Hepatocyte (in vitro differentiated cells): Measurements from ENCODE around the gene FPR1. TPM values are rescaled to one million over a fixed set of nuclear protein-coding genes. Genes with fewer than 3 reads are reported as not detected.

Experiments used
- DNase-seq: peaks from one replicate; pipeline ENCODE4 v3.0.0-alpha.2; 2016; ENCODE audit warnings: low spot score
- H2AFZ ChIP-seq: fragments of 200-600 bp; sonication (generic); 2 replicates; pipeline ENCODE4 v1.6.0; 2016; ENCODE audit warnings: antibody characterized with exemption, mild to moderate bottlenecking
- H3K27ac ChIP-seq: fragments of 200-600 bp; sonication (generic); 2 replicates; pipeline ENCODE4 v1.5.1; 2016; ENCODE audit warnings: mild to moderate bottlenecking
- H3K27me3 ChIP-seq: fragments of 200-600 bp; sonication (generic); 2 replicates; pipeline ENCODE4 v1.6.1; 2016
- H3K36me3 ChIP-seq: fragments of 200-600 bp; sonication (generic); replicated peaks from 2 replicates; pipeline ENCODE4 v1.5.1; 2016; ENCODE audit warnings: low read depth; ENCODE audit not compliant: insufficient read depth
- H3K4me1 ChIP-seq: fragments of 200-600 bp; sonication (generic); 2 replicates; pipeline ENCODE4 v1.5.1; 2016; ENCODE audit warnings: mild to moderate bottlenecking, moderate library complexity; ENCODE audit not compliant: insufficient read depth
- H3K4me2 ChIP-seq: fragments of 200-600 bp; sonication (generic); 2 replicates; pipeline ENCODE4 v1.6.0; 2016
- H3K4me3 ChIP-seq: fragments of 200-600 bp; sonication (generic); 2 replicates; pipeline ENCODE4 v1.5.1; 2016; ENCODE audit warnings: mild to moderate bottlenecking
- H3K79me2 ChIP-seq: fragments of 200-600 bp; sonication (generic); 2 replicates; pipeline ENCODE4 v1.6.0; 2017; ENCODE audit warnings: mild to moderate bottlenecking
- H3K9me2 ChIP-seq: fragments of 200-600 bp; sonication (generic); replicated peaks from 2 replicates; pipeline ENCODE4 v1.6.0; 2017; ENCODE audit warnings: mild to moderate bottlenecking; ENCODE audit not compliant: insufficient read depth
- H3K9me3 ChIP-seq: fragments of 200-600 bp; sonication (generic); 2 replicates; pipeline ENCODE4 v1.5.1; 2016; ENCODE audit warnings: low read depth, mild to moderate bottlenecking
- H4K20me1 ChIP-seq: fragments of 200-600 bp; sonication (generic); 2 replicates; pipeline ENCODE4 v1.6.0; 2016; ENCODE audit warnings: mild to moderate bottlenecking; ENCODE audit not compliant: insufficient read depth, poor library complexity, severe bottlenecking
- CTCF ChIP-seq: fragments of 200-600 bp; sonication (generic); IDR thresholded peaks from 2 replicates; pipeline ENCODE4 v1.5.1; 2016; ENCODE audit warnings: antibody characterized with exemption, mild to moderate bottlenecking; ENCODE audit not compliant: poor library complexity
- EZH2 ChIP-seq: fragments of 200-600 bp; sonication (generic); IDR thresholded peaks from 2 replicates; pipeline ENCODE4 v1.6.1; 2016; ENCODE audit warnings: antibody characterized with exemption, mild to moderate bottlenecking, borderline replicate concordance
- EZH2phosphoT487 ChIP-seq: fragments of 200-600 bp; sonication (generic); IDR thresholded peaks from one replicate; pipeline ENCODE4 v1.6.1; 2018; ENCODE audit warnings: antibody characterized with exemption, mild to moderate bottlenecking, low read depth, moderate library complexity; ENCODE audit not compliant: unreplicated experiment, severe bottlenecking
- WGBS: methylation state at CpG from one replicate; pipeline ENCODE4 v1.1.6; 2016; ENCODE audit warnings: low lambda C conversion rate; ENCODE audit errors: missing lambda C conversion rate; 5-methylcytosine and 5-hydroxymethylcytosine counted together
- polyA plus RNA-seq: library from polyadenylated mRNA; unstranded; fragments of >200 nt; fragmentation: Nextera tagmentation; extraction: Ambion mirVana; gene quantifications from 2 replicates; pipeline ENCODE4 v1.2.1, GENCODE V29; 2016
- total RNA-seq: library from RNA; depleted of rRNA; stranded (reverse); fragments of >200 nt; gene quantifications from 2 replicates; pipeline ENCODE4 v1.2.3, GENCODE V29; 2014

Gene FPR1
- total and polyA plus RNA-seq, 2 experiments from 2014 or later, result 0.53 to 2.6 TPM

GRCh38 chr19:51714848-51715247, 36.8 kb downstream of the FPR1 start:
- no peak overlapping the region for H2AFZ ChIP-seq
- H3K9me2 ChIP-seq, result no peaks in the 10 kb centered on the region
- TF ChIP-seq EZH2, result no peak
- H3K4me3 ChIP-seq, result no peak overlapping the region
- no peaks in the 10 kb centered on the region for H3K79me2 ChIP-seq
- H3K4me1 ChIP-seq, result no peaks in the 10 kb centered on the region
- H3K36me3 ChIP-seq, result no peaks in the 10 kb centered on the region
- no peak for DNase-seq
- no peaks in the 10 kb centered on the region for H3K9me3 ChIP-seq
- peaks cover 28% of the 10 kb centered on the region for H3K27me3 ChIP-seq
- H3K27ac ChIP-seq, result no peak overlapping the region
- 65% methylated on average over 3 of the region's 3 CpGs for WGBS
- no peaks in the 10 kb centered on the region for H4K20me1 ChIP-seq
- H3K4me2 ChIP-seq, result no peak overlapping the region

GRCh38 chr19:51713319-51714285, 38.1 kb downstream of the FPR1 start:
- DNase-seq, result no peak
- H4K20me1 ChIP-seq, result no peaks in the 10 kb centered on the region
- no peaks in the 10 kb centered on the region for H3K4me1 ChIP-seq
- H2AFZ ChIP-seq, result no peak overlapping the region
- no peak overlapping the region for H3K4me2 ChIP-seq
- H3K36me3 ChIP-seq, result no peaks in the 10 kb centered on the region
- H3K9me3 ChIP-seq, result no peaks in the 10 kb centered on the region
- peaks cover 17% of the 10 kb centered on the region for H3K27me3 ChIP-seq
- no peak overlapping the region for H3K27ac ChIP-seq
- TF ChIP-seq EZH2 (no peak), CTCF (no peak), EZH2phosphoT487 (no peak)
- no peak overlapping the region for H3K4me3 ChIP-seq
- no peaks in the 10 kb centered on the region for H3K9me2 ChIP-seq
- no peaks in the 10 kb centered on the region for H3K79me2 ChIP-seq
- WGBS, result 95% methylated on average over 73 of the region's 74 CpGs

GRCh38 chr19:51712461-51713081, 39.1 kb downstream of the FPR1 start:
- Histone ChIP-seq H3K9me2 (no peaks in the 10 kb centered on the region), H3K79me2 (no peaks in the 10 kb centered on the region), H3K27me3 (peaks cover 7% of the 10 kb centered on the region), H3K27ac (no peak overlapping the region), H3K4me2 (no peak overlapping the region), H3K4me1 (no peaks in the 10 kb centered on the region), H4K20me1 (no peaks in the 10 kb centered on the region), H3K36me3 (no peaks in the 10 kb centered on the region), H2AFZ (no peak overlapping the region), H3K9me3 (no peaks in the 10 kb centered on the region), H3K4me3 (no peak overlapping the region)
- peak; percentile 57 for DNase-seq
- TF ChIP-seq EZH2 (no peak), CTCF (peak; percentile 39)
- 35% methylated on average over 9 of the region's 9 CpGs for WGBS

- DNase-seq, result no peak
- no peak overlapping the region for H2AFZ ChIP-seq
- H3K27ac ChIP-seq, result no peak overlapping the region
- no peak overlapping the region for H3K4me3 ChIP-seq
- H3K27me3 ChIP-seq, result no peaks in the 10 kb centered on the region
- H3K9me3 ChIP-seq, result no peaks in the 10 kb centered on the region
- H4K20me1 ChIP-seq, result no peaks in the 10 kb centered on the region
- no peaks in the 10 kb centered on the region for H3K4me1 ChIP-seq
- no peaks in the 10 kb centered on the region for H3K36me3 ChIP-seq
- no peaks in the 10 kb centered on the region for H3K79me2 ChIP-seq
- no peak for TF ChIP-seq EZH2phosphoT487
- no peak for TF ChIP-seq CTCF
- TF ChIP-seq EZH2, result no peak
- H3K9me2 ChIP-seq, result no peaks in the 10 kb centered on the region
- 86% methylated on average over 1 of the region's 1 CpG for WGBS
- no peak overlapping the region for H3K4me2 ChIP-seq
Measured at GRCh38 chr19:51711702-51712101, 40.0 kb downstream of the FPR1 start.
